ENCODE results near the gene PRKCE. TPM values are rescaled to one million over a fixed set of nuclear protein-coding genes. Genes with fewer than 3 reads are reported as not detected.
A peak's percentile ranks its signal among the peaks of the same experiment; 100 is the strongest.

Gene PRKCE
- total and polyA plus RNA-seq, 2 experiments from 2014 or later = 9.6 to 11.9 TPM

GRCh38 chr2:46163098-46163430, 511.6 kb downstream of the PRKCE start:
- 94% methylated on average over 1 of the region's 3 CpGs for WGBS (ENCODE audit: low lambda C conversion rate, missing lambda C conversion rate)
- no peak overlapping the region for H3K4me2 ChIP-seq

GRCh38 chr2:46163804-46164528, 512.5 kb downstream of the PRKCE start:
- TF ChIP-seq EZH2phosphoT487 (IDR thresholded peaks at IDR 0.05; ENCODE audit: low read depth, severe bottlenecking, unreplicated experiment) = no peak
- Histone ChIP-seq H3K9me2 (replicated peaks; ENCODE audit: insufficient read depth) (no peaks in the 10 kb centered on the region), H3K4me3 (no peak overlapping the region), H3K36me3 (replicated peaks; ENCODE audit: insufficient read depth, low read depth) (no peaks in the 10 kb centered on the region), H3K27me3 (no peaks in the 10 kb centered on the region), H2AFZ (no peak overlapping the region), H3K9me3 (ENCODE audit: low read depth) (no peaks in the 10 kb centered on the region), H4K20me1 (ENCODE audit: insufficient read depth, poor library complexity, severe bottlenecking) (no peaks in the 10 kb centered on the region), H3K27ac (peak overlapping the region; percentile 91), H3K4me2 (peak overlapping the region; percentile 51), H3K4me1 (ENCODE audit: insufficient read depth) (peaks cover 48% of the 10 kb centered on the region), H3K79me2 (no peaks in the 10 kb centered on the region)
- 63% methylated on average over 8 of the region's 8 CpGs for WGBS (ENCODE audit: low lambda C conversion rate, missing lambda C conversion rate)
- peak; percentile 69 for DNase-seq (ENCODE audit: low spot score)

More at GRCh38 chr2:46163098-46163430, 511.6 kb downstream of the PRKCE start:
- Histone ChIP-seq H3K4me1 (ENCODE audit: insufficient read depth) (peaks cover 45% of the 10 kb centered on the region), H3K9me3 (ENCODE audit: low read depth) (no peaks in the 10 kb centered on the region), H3K27me3 (no peaks in the 10 kb centered on the region), H3K79me2 (no peaks in the 10 kb centered on the region), H3K27ac (peak overlapping the region; percentile 37), H3K4me3 (no peak overlapping the region), H2AFZ (no peak overlapping the region), H4K20me1 (ENCODE audit: insufficient read depth, poor library complexity, severe bottlenecking) (no peaks in the 10 kb centered on the region), H3K36me3 (replicated peaks; ENCODE audit: insufficient read depth, low read depth) (no peaks in the 10 kb centered on the region), H3K9me2 (replicated peaks; ENCODE audit: insufficient read depth) (no peaks in the 10 kb centered on the region)
- no peak for DNase-seq (ENCODE audit: low spot score)
- no peak for TF ChIP-seq CTCF (IDR thresholded peaks at IDR 0.05; ENCODE audit: poor library complexity)
- TF ChIP-seq EZH2phosphoT487 (IDR thresholded peaks at IDR 0.05; ENCODE audit: low read depth, severe bottlenecking, unreplicated experiment) = no peak
- TF ChIP-seq EZH2 (IDR thresholded peaks at IDR 0.05; ENCODE audit: borderline replicate concordance) = no peak

GRCh38 chr2:46164529-46165301, 513.2 kb downstream of the PRKCE start:
- peak; percentile 74 for DNase-seq (ENCODE audit: low spot score)
- no peak overlapping the region for H3K4me3 ChIP-seq
- no peak for TF ChIP-seq CTCF (IDR thresholded peaks at IDR 0.05; ENCODE audit: poor library complexity)
- TF ChIP-seq EZH2 (IDR thresholded peaks at IDR 0.05; ENCODE audit: borderline replicate concordance) = no peak
- TF ChIP-seq EZH2phosphoT487 (IDR thresholded peaks at IDR 0.05; ENCODE audit: low read depth, severe bottlenecking, unreplicated experiment) = no peak
- WGBS (ENCODE audit: low lambda C conversion rate, missing lambda C conversion rate) = 64% methylated on average over 10 of the region's 10 CpGs
- H3K27ac ChIP-seq = peak overlapping the region; percentile 91
- no peaks in the 10 kb centered on the region for H4K20me1 ChIP-seq (ENCODE audit: insufficient read depth, poor library complexity, severe bottlenecking)
- H3K4me2 ChIP-seq = peak overlapping the region; percentile 51
- no peaks in the 10 kb centered on the region for H3K79me2 ChIP-seq
- H3K27me3 ChIP-seq = no peaks in the 10 kb centered on the region
- no peaks in the 10 kb centered on the region for H3K9me2 ChIP-seq (replicated peaks; ENCODE audit: insufficient read depth)
- no peaks in the 10 kb centered on the region for H3K9me3 ChIP-seq (ENCODE audit: low read depth)
- no peak overlapping the region for H2AFZ ChIP-seq
- no peaks in the 10 kb centered on the region for H3K36me3 ChIP-seq (replicated peaks; ENCODE audit: insufficient read depth, low read depth)
- peaks cover 55% of the 10 kb centered on the region for H3K4me1 ChIP-seq (ENCODE audit: insufficient read depth)

- H3K36me3 ChIP-seq (replicated peaks; ENCODE audit: insufficient read depth, low read depth) = no peaks in the 10 kb centered on the region
- DNase-seq (ENCODE audit: low spot score) = no peak
- 99% methylated on average over 9 of the region's 9 CpGs for WGBS (ENCODE audit: low lambda C conversion rate, missing lambda C conversion rate)
- no peaks in the 10 kb centered on the region for H3K9me2 ChIP-seq (replicated peaks; ENCODE audit: insufficient read depth)
- H3K27me3 ChIP-seq = no peaks in the 10 kb centered on the region
- no peaks in the 10 kb centered on the region for H4K20me1 ChIP-seq (ENCODE audit: insufficient read depth, poor library complexity, severe bottlenecking)
- no peaks in the 10 kb centered on the region for H3K9me3 ChIP-seq (ENCODE audit: low read depth)
- no peak overlapping the region for H3K27ac ChIP-seq
- no peak overlapping the region for H3K4me3 ChIP-seq
- H2AFZ ChIP-seq = no peak overlapping the region
- TF ChIP-seq CTCF (IDR thresholded peaks at IDR 0.05; ENCODE audit: poor library complexity) (no peak), EZH2phosphoT487 (IDR thresholded peaks at IDR 0.05; ENCODE audit: low read depth, severe bottlenecking, unreplicated experiment) (no peak), EZH2 (IDR thresholded peaks at IDR 0.05; ENCODE audit: borderline replicate concordance) (no peak)
- H3K4me2 ChIP-seq = no peak overlapping the region
- H3K79me2 ChIP-seq = no peaks in the 10 kb centered on the region
- peaks cover 57% of the 10 kb centered on the region for H3K4me1 ChIP-seq (ENCODE audit: insufficient read depth)
Measured at GRCh38 chr2:46165916-46166315, 514.4 kb downstream of the PRKCE start.
